ENCODE results near the gene SIGLEC10. TPM values are rescaled to one million over a fixed set of nuclear protein-coding genes. Genes with fewer than 3 reads are reported as not detected.

SIGLEC10 gene
- total RNA-seq, 1 donor from 2014 or later = not detected

GRCh38 chr19:51382004-51382403, 35.4 kb downstream of the SIGLEC10 start:
- Mint-ChIP-seq H3K27me3 (ENCODE audit: low read depth, unreplicated experiment) (peaks cover 7% of the 10 kb centered on the region), H3K27ac (ENCODE audit: unreplicated experiment) (no peak overlapping the region), H3K4me3 (ENCODE audit: unreplicated experiment) (no peak overlapping the region), H3K36me3 (ENCODE audit: low read depth, unreplicated experiment) (no peaks in the 10 kb centered on the region), H3K9me3 (ENCODE audit: unreplicated experiment) (no peaks in the 10 kb centered on the region), H3K4me1 (ENCODE audit: low read depth, unreplicated experiment) (no peaks in the 10 kb centered on the region)
- H3K9me3 ChIP-seq (ENCODE audit: insufficient read depth, low read depth, low read length) = no peaks in the 10 kb centered on the region
- TF ChIP-seq EZH2 (IDR thresholded peaks at IDR 0.05; ENCODE audit: insufficient read depth, low read length) = no peak
- no peak for TF ChIP-seq CTCF (IDR thresholded peaks at IDR 0.05; ENCODE audit: insufficient read depth, low read depth, low read length)
- FAIRE-seq = no peak
- no peaks in the 10 kb centered on the region for H3K79me2 ChIP-seq (ENCODE audit: insufficient read depth, low read length)
- H3K27ac ChIP-seq (ENCODE audit: low read depth, low read length) = no peak overlapping the region
- no peaks in the 10 kb centered on the region for H4K20me1 ChIP-seq (ENCODE audit: insufficient read depth, low read length)
- no peak overlapping the region for H3K4me2 ChIP-seq (ENCODE audit: low read length)
- H2AFZ ChIP-seq (ENCODE audit: low read depth, low read length) = no peak overlapping the region
- H3K4me1 ChIP-seq (ENCODE audit: insufficient read depth, low read length) = no peaks in the 10 kb centered on the region
- no peak overlapping the region for H3K4me3 ChIP-seq (ENCODE audit: insufficient read depth, low read depth, low read length)
- no peaks in the 10 kb centered on the region for H3K27me3 ChIP-seq (ENCODE audit: insufficient read depth, low read length)
- H3K9ac ChIP-seq (ENCODE audit: low read length) = no peak overlapping the region
- no peak for DNase-seq (ENCODE audit: low read depth)
- no peaks in the 10 kb centered on the region for H3K36me3 ChIP-seq (ENCODE audit: insufficient read depth, low read length)

- Histone ChIP-seq H3K27ac (ENCODE audit: low read depth, low read length) (no peak overlapping the region), H4K20me1 (ENCODE audit: insufficient read depth, low read length) (no peaks in the 10 kb centered on the region), H3K4me3 (ENCODE audit: insufficient read depth, low read depth, low read length) (no peak overlapping the region), H2AFZ (ENCODE audit: low read depth, low read length) (no peak overlapping the region), H3K27me3 (ENCODE audit: insufficient read depth, low read length) (no peaks in the 10 kb centered on the region), H3K9me3 (ENCODE audit: insufficient read depth, low read depth, low read length) (no peaks in the 10 kb centered on the region), H3K36me3 (ENCODE audit: insufficient read depth, low read length) (no peaks in the 10 kb centered on the region), H3K4me2 (ENCODE audit: low read length) (no peak overlapping the region), H3K4me1 (ENCODE audit: insufficient read depth, low read length) (no peaks in the 10 kb centered on the region), H3K9ac (ENCODE audit: low read length) (no peak overlapping the region), H3K79me2 (ENCODE audit: insufficient read depth, low read length) (no peaks in the 10 kb centered on the region)
- no peak for DNase-seq (ENCODE audit: low read depth)
- Mint-ChIP-seq H3K36me3 (ENCODE audit: low read depth, unreplicated experiment) (no peaks in the 10 kb centered on the region), H3K27ac (ENCODE audit: unreplicated experiment) (no peak overlapping the region), H3K27me3 (ENCODE audit: low read depth, unreplicated experiment) (peaks cover 7% of the 10 kb centered on the region), H3K9me3 (ENCODE audit: unreplicated experiment) (no peaks in the 10 kb centered on the region), H3K4me3 (ENCODE audit: unreplicated experiment) (no peak overlapping the region), H3K4me1 (ENCODE audit: low read depth, unreplicated experiment) (no peaks in the 10 kb centered on the region)
- no peak for FAIRE-seq
- TF ChIP-seq CTCF (IDR thresholded peaks at IDR 0.05; ENCODE audit: insufficient read depth, low read depth, low read length) (no peak), EZH2 (IDR thresholded peaks at IDR 0.05; ENCODE audit: insufficient read depth, low read length) (no peak)
These were observed 37.1 kb downstream of the SIGLEC10 start for GRCh38 chr19:51380379-51380778.

GRCh38 chr19:51377422-51377821, 40.0 kb downstream of the SIGLEC10 start:
- no peak overlapping the region for H3K4me3 Mint-ChIP-seq (ENCODE audit: unreplicated experiment)
- peaks cover 5% of the 10 kb centered on the region for H3K4me1 Mint-ChIP-seq (ENCODE audit: low read depth, unreplicated experiment)
- H3K9me3 Mint-ChIP-seq (ENCODE audit: unreplicated experiment) = no peaks in the 10 kb centered on the region
- Histone ChIP-seq H3K27me3 (ENCODE audit: insufficient read depth, low read length) (no peaks in the 10 kb centered on the region), H3K4me2 (ENCODE audit: low read length) (no peak overlapping the region), H3K79me2 (ENCODE audit: insufficient read depth, low read length) (no peaks in the 10 kb centered on the region), H4K20me1 (ENCODE audit: insufficient read depth, low read length) (no peaks in the 10 kb centered on the region), H3K9me3 (ENCODE audit: insufficient read depth, low read depth, low read length) (no peaks in the 10 kb centered on the region), H3K9ac (ENCODE audit: low read length) (no peak overlapping the region), H3K4me3 (ENCODE audit: insufficient read depth, low read depth, low read length) (no peak overlapping the region), H2AFZ (ENCODE audit: low read depth, low read length) (no peak overlapping the region), H3K4me1 (ENCODE audit: insufficient read depth, low read length) (no peaks in the 10 kb centered on the region), H3K36me3 (ENCODE audit: insufficient read depth, low read length) (no peaks in the 10 kb centered on the region), H3K27ac (ENCODE audit: low read depth, low read length) (no peak overlapping the region)
- H3K36me3 Mint-ChIP-seq (ENCODE audit: low read depth, unreplicated experiment) = no peaks in the 10 kb centered on the region
- FAIRE-seq (no peak), DNase-seq (ENCODE audit: low read depth) (no peak)
- TF ChIP-seq CTCF (IDR thresholded peaks at IDR 0.05; ENCODE audit: insufficient read depth, low read depth, low read length) (no peak), EZH2 (IDR thresholded peaks at IDR 0.05; ENCODE audit: insufficient read depth, low read length) (no peak)
- H3K27ac Mint-ChIP-seq (ENCODE audit: unreplicated experiment) = no peak overlapping the region
- H3K27me3 Mint-ChIP-seq (ENCODE audit: low read depth, unreplicated experiment) = peaks cover 5% of the 10 kb centered on the region

Measured in astrocyte (in vitro differentiated cells and primary cell).